Endothelial cell of umbilical vein (primary cell): ENCODE data around the gene PAPPA2. TPM values are rescaled to one million over a fixed set of nuclear protein-coding genes. Genes with fewer than 3 reads are reported as not detected.

ENCODE experiments used
- BruUV-seq: library from RNA; stranded (reverse); fragments of 400-500 nt; replicated peaks from 2 replicates; lab custom pipeline; 2021; lab: Mats Ljungman, UMichigan
- CTCF ChIA-PET: fragments of 300-600, 350-600 bp; sonication (Branson Sonifier 250); formaldehyde crosslinking; loops from one replicate; lab custom pipeline; 2021; ENCODE audit warnings: antibody characterized with exemption, inconsistent platforms; lab: Charles Lee
- POLR2A ChIA-PET: fragments of 300-600, 350-600 bp; sonication (Branson Sonifier 250); formaldehyde crosslinking; loops from one replicate; lab custom pipeline; 2021; ENCODE audit warnings: antibody characterized with exemption, inconsistent platforms; lab: Charles Lee
- DNase-seq: peaks from one replicate; pipeline ENCODE4 v3.0.0-alpha.2; 2011; ENCODE audit warnings: low read depth, low spot score
- FAIRE-seq: peaks from 2 replicates; lab custom pipeline; 2011; peaks lifted over from hg19 to GRCh38; lab: Jason Lieb, UNC
- H2AFZ ChIP-seq: 2 replicates; pipeline ENCODE4 v1.6.0; 2012; ENCODE audit warnings: low read depth, low read length, control low read depth, inconsistent platforms
- H3K27ac ChIP-seq: 2 replicates; pipeline ENCODE4 v1.5.1; 2011; ENCODE audit warnings: low read depth, mild to moderate bottlenecking, control low read depth, low read length, moderate library complexity; ENCODE audit not compliant: insufficient read depth
- H3K27me3 ChIP-seq, 2 experiments: 2 replicates each; pipeline versions ENCODE4 v1.6.0 to v1.6.1; 2011; ENCODE audit warnings: low read length in 2 of 2, mixed read lengths in 1 of 2; ENCODE audit not compliant: control insufficient read depth in 2 of 2, insufficient read depth in 2 of 2
- H3K36me3 ChIP-seq, 2 experiments: 2 replicates in 1 of 2; 3 replicates in 1 of 2; pipeline ENCODE4 v1.5.1; 2011; ENCODE audit warnings: low read length in 2 of 2, mild to moderate bottlenecking in 1 of 2, moderate library complexity in 1 of 2; ENCODE audit not compliant: control insufficient read depth in 2 of 2, insufficient read depth in 2 of 2; ENCODE audit errors: extremely low read depth in 1 of 2
- H3K4me1 ChIP-seq: 3 replicates; pipeline ENCODE4 v1.5.1; 2011; ENCODE audit warnings: mild to moderate bottlenecking, low read length; ENCODE audit not compliant: control insufficient read depth, insufficient read depth; ENCODE audit errors: extremely low read depth
- H3K4me2 ChIP-seq: 2 replicates; pipeline ENCODE4 v1.6.1; 2011; ENCODE audit warnings: low read length, control low read depth, mixed read lengths; ENCODE audit not compliant: insufficient read depth
- H3K4me3 ChIP-seq, 3 experiments: fragments of 200-600 bp in 1 of 3; sonication (generic), shearing (Covaris generic) in 1 of 3; replicated peaks in 1 of 3; 2 replicates each; pipeline ENCODE4 v1.5.1; 2011 to 2016; ENCODE audit warnings: control low read depth in 3 of 3, low read length in 3 of 3, mild to moderate bottlenecking in 2 of 3, inconsistent platforms in 1 of 3, low read depth in 1 of 3, moderate library complexity in 1 of 3; ENCODE audit not compliant: insufficient read depth in 1 of 3
- H3K79me2 ChIP-seq: 2 replicates; pipeline ENCODE4 v1.6.0; 2012; ENCODE audit warnings: low read length, inconsistent platforms; ENCODE audit not compliant: control insufficient read depth, insufficient read depth
- H3K9ac ChIP-seq: replicated peaks from 2 replicates; pipeline ENCODE3; 2011; ENCODE audit warnings: low read length, control low read depth; ENCODE audit not compliant: insufficient read depth; ENCODE audit errors: extremely low read depth
- H3K9me1 ChIP-seq: replicated peaks from 3 replicates; pipeline ENCODE4 v1.6.0; 2011; ENCODE audit warnings: mild to moderate bottlenecking, low read length; ENCODE audit not compliant: control insufficient read depth, insufficient read depth; ENCODE audit errors: extremely low read depth
- H3K9me3 ChIP-seq: replicated peaks from 2 replicates; pipeline ENCODE4 v1.5.1; 2012; ENCODE audit warnings: low read length, inconsistent platforms; ENCODE audit not compliant: control insufficient read depth, insufficient read depth
- H4K20me1 ChIP-seq: replicated peaks from 2 replicates; pipeline ENCODE3; 2011; ENCODE audit warnings: mild to moderate bottlenecking, low read length; ENCODE audit not compliant: control insufficient read depth, insufficient read depth; ENCODE audit errors: extremely low read depth
- CTCF ChIP-seq, 2 donors: IDR thresholded peaks; 1 replicate in 1 of 2; 2 replicates in 1 of 2; pipeline ENCODE4 v1.5.1; 2011; ENCODE audit warnings: low read length in 2 of 2, mild to moderate bottlenecking in 2 of 2, moderate library complexity in 2 of 2, control low read depth in 1 of 2, inconsistent platforms in 1 of 2, low read depth in 1 of 2; ENCODE audit not compliant: insufficient read depth in 1 of 2; ENCODE audit errors: extremely low read depth in 1 of 2
- EZH2 ChIP-seq: IDR thresholded peaks from 2 replicates; pipeline ENCODE4 v1.6.1; 2012; ENCODE audit warnings: borderline replicate concordance, low read depth, mild to moderate bottlenecking, moderate library complexity, low read length, inconsistent platforms; ENCODE audit not compliant: severe bottlenecking
- FOS ChIP-seq: IDR thresholded peaks from 2 replicates; pipeline ENCODE4 v1.6.1; 2011; ENCODE audit warnings: mild to moderate bottlenecking, low read length, moderate library complexity, borderline replicate concordance; ENCODE audit not compliant: insufficient read depth
- GATA2 ChIP-seq: IDR thresholded peaks from 2 replicates; pipeline ENCODE4 v1.7.0; 2011; ENCODE audit warnings: low read depth, mild to moderate bottlenecking, moderate library complexity, mixed read lengths, low read length; ENCODE audit not compliant: insufficient read length, insufficient read depth
- JUN ChIP-seq: IDR thresholded peaks from 2 replicates; pipeline ENCODE4 v1.6.1; 2011; ENCODE audit warnings: borderline replicate concordance, low read depth; ENCODE audit not compliant: insufficient read length, insufficient read depth
- MAX ChIP-seq: IDR thresholded peaks from 2 replicates; pipeline ENCODE4 v1.6.1; 2011; ENCODE audit not compliant: insufficient read depth, insufficient read length
- MYC ChIP-seq: IDR thresholded peaks from one replicate; pipeline ENCODE4 v1.6.1; 2011; ENCODE audit warnings: mild to moderate bottlenecking, low read depth, low read length
- POLR2A ChIP-seq: IDR thresholded peaks from 2 replicates; pipeline ENCODE4 v1.6.1; 2012; ENCODE audit warnings: low read depth, mild to moderate bottlenecking, control low read depth, low read length
- POLR2AphosphoS5 ChIP-seq: IDR thresholded peaks from 2 replicates; pipeline ENCODE4 v1.6.1; 2012; ENCODE audit warnings: low read depth, mild to moderate bottlenecking, control low read depth, low read length, moderate library complexity; ENCODE audit not compliant: insufficient read depth
- dilution Hi-C: fragments of 300-500 bp; cut with MboI; formaldehyde crosslinking; loops from one replicate; pipeline ENCODE4 v1.15.0; 2019; ENCODE audit warnings: low sequenced_read_pairs; ENCODE audit not compliant: extremely low pct_ligation_motif_present
- intact Hi-C: fragments of 100-400 bp; cut with micrococcal nuclease; formaldehyde crosslinking; loops from one replicate; pipeline ENCODE4 v1.10.0; 2022
- polyA plus RNA-seq, 4 experiments: library from polyadenylated mRNA; depleted of rRNA in 3 of 4; stranded (reverse) in 3 of 4; unstranded in 1 of 4; fragments of >200 nt; gene quantifications; 2 replicates each; pipeline versions ENCODE4 v1.2.1 to v1.2.3, GENCODE V29; 2011 to 2012; ENCODE audit warnings: missing spikeins in 1 of 4
- total RNA-seq: library from RNA; stranded (reverse); gene quantifications from 2 replicates; pipeline ENCODE4 v1.2.3, GENCODE V29; 2021

Gene PAPPA2
- total and polyA plus RNA-seq, 2 donors (not counting 3 experiments of a cell fraction or from before 2014, with no cell fraction given): not detected

- TF ChIP-seq POLR2A: no peak
- POLR2A ChIA-PET: no interaction called here
- Histone ChIP-seq H3K79me2 (no peaks in the 10 kb centered on the region), H3K36me3 (no peaks in the 10 kb centered on the region), H3K4me2 (no peak overlapping the region), H3K27ac (no peak overlapping the region), H3K9ac (no peak overlapping the region), H3K4me1 (no peaks in the 10 kb centered on the region), H3K9me3 (no peaks in the 10 kb centered on the region), H3K4me3 (no peak overlapping the region), H2AFZ (no peak overlapping the region), H3K9me1 (no peaks in the 10 kb centered on the region), H3K27me3 (no peaks in the 10 kb centered on the region), H4K20me1 (no peaks in the 10 kb centered on the region)
- intact Hi-C loops: no loop called here
- BruUV-seq: no TSS peak
- DNase-seq (no peak), FAIRE-seq (no peak)
- dilution Hi-C loops: no loop called here
- CTCF ChIA-PET: no interaction called here
Measured at GRCh38 chr1:176557543-176558258, 94.7 kb downstream of the PAPPA2 start.

- H3K9me1 ChIP-seq: no peaks in the 10 kb centered on the region
- intact Hi-C loops: no loop called here
- POLR2A ChIA-PET: no interaction called here
Measured at GRCh38 chr1:176558561-176558960, 95.6 kb downstream of the PAPPA2 start.

More at GRCh38 chr1:176558561-176558960, 95.6 kb downstream of the PAPPA2 start:
- Histone ChIP-seq H3K27ac (no peak overlapping the region), H3K36me3 (no peaks in the 10 kb centered on the region), H3K9me3 (no peaks in the 10 kb centered on the region), H3K9ac (no peak overlapping the region), H3K4me1 (no peaks in the 10 kb centered on the region), H3K79me2 (no peaks in the 10 kb centered on the region), H3K4me2 (no peak overlapping the region), H3K27me3 (no peaks in the 10 kb centered on the region), H2AFZ (no peak overlapping the region), H4K20me1 (no peaks in the 10 kb centered on the region), H3K4me3 (no peak overlapping the region)
- DNase-seq (no peak), FAIRE-seq (no peak)
- TF ChIP-seq CTCF (IDR thresholded peaks at IDR 0.05; ENCODE audit: extremely low read depth in 1 of 2, insufficient read depth in 1 of 2, low read depth in 1 of 2, low read length in 2 of 2) (no peak), POLR2AphosphoS5 (no peak), MYC (no peak), GATA2 (no peak), MAX (no peak), FOS (no peak), JUN (no peak), EZH2 (no peak), POLR2A (no peak)
- CTCF ChIA-PET: interaction anchor here (2.9 kb wide), 1 partner anchor 322 kb away, joined by 16 read pairs; no protein-coding TSS in a partner anchor
- dilution Hi-C loops: no loop called here
- BruUV-seq: no TSS peak
